Fibroblast of skin of left biceps (primary cell): Measurements from ENCODE around the gene ADAM12.
A peak's percentile ranks its signal among the peaks of the same experiment; 100 is the strongest.

Experiments used
- DNase-seq, 2 experiments: peaks; one replicate each; pipeline ENCODE4 v3.0.0-alpha.2; 2013; ENCODE audit warnings: low read depth in 2 of 2

The ADAM12 gene

DNA sequence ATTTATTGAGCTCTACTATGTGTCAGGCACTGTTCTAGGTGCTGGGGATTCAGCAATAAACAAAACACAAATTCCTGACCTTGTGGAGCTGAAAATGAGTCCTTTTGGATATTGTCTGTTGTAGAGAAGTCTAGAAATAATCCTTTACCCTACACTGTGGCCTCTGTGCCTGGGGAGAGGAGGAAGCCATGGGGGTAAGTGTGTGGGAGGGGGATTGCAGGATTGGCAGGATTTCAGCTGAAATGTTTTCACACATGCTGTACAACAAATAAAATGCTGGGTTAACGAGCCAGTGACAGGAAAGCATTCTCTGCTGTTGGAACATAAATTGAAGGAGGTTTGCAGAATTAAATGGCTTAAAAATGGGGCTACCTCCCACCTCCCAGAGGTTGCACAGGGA lies 302.5 kb downstream of the ADAM12 start:
- no peak for DNase-seq

- DNase-seq, result no peak
These were observed 303.9 kb downstream of the ADAM12 start for GRCh38 chr10:126084369-126084768.

- DNase-seq, result no peak
These were observed 305.3 kb downstream of the ADAM12 start for GRCh38 chr10:126083009-126083408.

DNA sequence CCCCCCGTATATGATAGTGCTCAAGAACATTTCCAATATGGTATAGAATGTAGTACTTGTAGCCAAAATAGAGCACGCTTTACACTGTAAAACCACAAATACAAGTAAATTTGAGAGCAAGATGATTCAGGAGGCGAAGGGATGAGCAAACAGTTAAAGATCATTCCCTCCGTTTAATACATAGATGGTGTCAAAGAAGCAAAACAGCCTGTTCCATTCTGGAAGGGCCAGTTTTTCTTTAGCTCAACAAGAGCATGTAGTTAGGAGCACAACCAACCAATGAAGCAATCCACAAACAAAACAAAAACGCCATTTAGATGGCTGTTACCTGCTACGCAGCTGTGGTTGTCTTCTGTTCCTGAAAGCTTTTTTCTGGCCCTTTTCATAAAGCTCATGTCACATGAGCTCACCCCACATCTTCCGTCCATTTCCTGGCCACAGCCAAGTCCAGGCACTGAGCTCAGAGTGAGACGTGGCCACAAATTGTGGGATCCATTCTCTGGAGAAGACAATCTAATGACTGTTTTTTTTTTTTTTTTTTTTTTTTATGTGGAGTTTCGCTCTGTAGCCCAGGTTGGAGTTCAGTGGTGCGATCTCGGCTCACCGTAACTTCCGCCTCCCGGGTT lies 306.3 kb downstream of the ADAM12 start:
- DNase-seq, result no peak

GRCh38 chr10:126080879-126081411 lies 307.3 kb downstream of the ADAM12 start:
- peak; percentile 69 to 71 for DNase-seq

DNA sequence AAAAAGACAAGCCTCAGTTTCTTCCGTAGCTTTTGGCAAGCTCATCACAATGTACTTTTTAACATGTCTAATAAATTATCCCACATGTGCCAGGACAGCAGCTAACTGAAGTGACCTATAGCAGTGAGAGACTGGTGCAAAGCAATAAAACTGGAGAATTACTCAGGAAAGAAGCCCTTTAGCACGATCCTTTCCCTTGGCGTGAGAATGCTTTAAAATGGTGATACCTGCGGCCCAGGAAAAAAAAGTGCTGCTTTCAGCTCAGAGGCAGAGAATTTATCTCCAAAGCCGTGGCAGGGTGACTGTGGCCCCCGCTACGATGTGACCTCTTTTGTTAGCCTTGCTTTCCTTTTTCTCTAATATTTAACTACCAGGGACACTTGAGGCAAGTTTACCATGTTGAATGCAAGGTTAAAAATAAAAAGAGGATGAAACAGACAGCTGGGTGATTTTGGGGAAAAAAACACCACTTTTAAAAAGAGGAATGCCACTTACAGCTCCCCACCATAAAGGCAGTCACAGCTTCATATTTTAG lies 307.9 kb downstream of the ADAM12 start:
- no peak for DNase-seq

DNA sequence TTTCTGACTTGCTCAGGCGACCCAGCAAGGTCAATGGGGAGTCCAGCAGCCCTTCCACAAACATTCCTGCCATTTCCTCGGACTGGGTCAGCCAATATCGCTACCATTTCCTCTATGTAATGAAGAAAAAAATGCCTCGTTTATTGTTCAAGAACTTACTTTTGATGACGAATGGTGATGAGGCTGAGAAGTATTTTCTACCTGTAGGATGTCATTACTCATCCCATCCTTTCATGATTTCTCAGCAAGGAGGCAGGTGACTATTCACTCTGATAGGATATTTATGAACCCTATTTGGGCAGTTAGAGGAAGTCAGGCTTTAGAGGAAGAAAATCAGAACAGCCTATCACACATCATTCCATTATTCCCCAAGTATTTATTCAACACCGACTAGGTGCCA lies 313.3 kb downstream of the ADAM12 start:
- DNase-seq, result no peak

DNA sequence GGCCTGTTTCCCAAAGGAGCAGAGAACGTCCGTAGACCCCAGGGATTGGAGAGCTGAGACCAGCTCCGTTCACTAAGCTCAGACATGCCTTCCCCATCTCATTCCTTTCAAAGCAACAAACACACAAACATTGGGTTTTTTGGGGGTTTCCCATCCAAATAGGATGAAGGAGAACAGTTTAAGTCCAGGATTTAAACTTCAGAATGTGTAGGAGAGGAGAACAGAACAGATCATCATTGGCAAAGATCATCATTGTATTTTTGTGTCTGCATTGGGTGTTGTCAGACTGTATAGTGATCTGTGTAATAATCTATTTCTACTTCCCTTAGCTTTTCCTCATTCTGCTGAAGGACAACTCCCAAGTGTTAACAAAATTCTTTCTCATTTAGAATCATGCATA lies 314.0 kb downstream of the ADAM12 start:
- no peak for DNase-seq

DNA sequence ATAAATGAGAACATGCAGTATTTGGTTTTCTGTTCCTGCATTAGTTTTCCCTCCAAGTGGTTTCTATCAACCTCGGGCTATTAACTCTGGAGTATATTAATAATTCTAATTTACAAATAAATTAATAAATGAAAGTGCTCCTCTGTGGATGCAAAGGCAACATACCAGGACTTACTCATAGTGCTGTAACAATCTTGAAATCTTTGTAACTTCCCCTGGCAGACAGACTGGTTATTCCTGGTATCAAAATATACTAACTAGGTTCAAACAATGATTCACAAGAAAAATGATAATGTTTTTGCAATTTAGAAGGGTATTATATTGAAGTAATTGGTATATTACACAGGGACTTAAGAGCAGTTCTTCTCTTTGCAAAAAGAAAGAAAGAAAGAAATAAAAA lies 314.7 kb downstream of the ADAM12 start:
- DNase-seq, result no peak

DNA sequence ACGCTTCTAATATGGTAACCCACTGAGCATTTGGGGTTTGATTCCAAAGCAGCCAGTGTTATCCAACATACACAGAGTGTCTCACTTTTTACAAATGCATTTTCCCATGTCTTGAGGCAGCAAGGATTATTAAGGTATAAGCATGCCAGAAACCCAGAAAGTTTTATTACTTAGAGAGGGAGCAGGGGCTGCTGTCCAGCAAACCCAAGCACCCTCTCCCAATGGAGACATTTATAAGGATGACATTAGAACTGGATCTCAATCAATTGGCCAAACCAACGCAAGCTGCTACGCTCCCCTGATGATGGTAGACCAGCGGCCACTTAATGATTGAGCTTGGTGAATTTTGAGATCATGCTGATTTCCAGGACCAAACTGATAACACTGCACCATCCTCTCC lies 315.7 kb downstream of the ADAM12 start:
- DNase-seq, result no peak

DNA sequence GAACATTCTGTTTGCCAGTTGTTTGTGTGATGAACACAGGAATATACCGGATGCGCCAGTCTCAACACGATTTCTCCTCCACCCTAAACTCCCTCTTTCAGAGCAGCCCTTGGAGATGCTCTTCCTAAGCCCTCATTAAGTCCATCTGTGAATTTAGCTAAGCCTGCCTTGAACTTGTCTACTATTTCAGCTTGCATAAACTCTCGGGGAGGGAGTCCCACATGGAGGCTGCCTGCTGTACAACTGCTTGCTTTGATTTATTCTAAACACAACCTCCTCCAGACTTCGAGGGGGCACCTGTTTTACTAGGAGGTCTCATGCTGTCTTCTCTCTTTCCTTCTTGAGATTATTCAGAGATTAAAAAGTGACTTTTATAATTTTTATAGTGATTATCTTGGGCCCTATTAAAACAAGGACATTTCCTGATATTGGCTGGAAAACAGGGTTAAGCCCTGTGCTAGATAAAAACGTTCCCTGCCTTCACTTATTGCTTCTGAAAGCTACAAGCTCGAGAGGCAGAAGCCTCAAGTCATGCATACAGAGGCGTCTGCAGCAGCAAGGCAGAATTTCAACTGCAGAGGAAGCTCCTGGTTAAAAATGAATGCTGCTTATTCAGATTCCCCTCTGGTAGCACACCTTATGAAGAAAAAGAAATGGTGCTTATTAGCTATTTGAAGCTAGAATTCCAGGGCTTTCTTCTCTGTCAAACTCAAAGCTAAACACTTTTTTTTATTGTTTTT lies 317.6 kb downstream of the ADAM12 start:
- no peak for DNase-seq

GRCh38 chr10:126068322-126068721 lies 320.0 kb downstream of the ADAM12 start:
- no peak for DNase-seq

DNA sequence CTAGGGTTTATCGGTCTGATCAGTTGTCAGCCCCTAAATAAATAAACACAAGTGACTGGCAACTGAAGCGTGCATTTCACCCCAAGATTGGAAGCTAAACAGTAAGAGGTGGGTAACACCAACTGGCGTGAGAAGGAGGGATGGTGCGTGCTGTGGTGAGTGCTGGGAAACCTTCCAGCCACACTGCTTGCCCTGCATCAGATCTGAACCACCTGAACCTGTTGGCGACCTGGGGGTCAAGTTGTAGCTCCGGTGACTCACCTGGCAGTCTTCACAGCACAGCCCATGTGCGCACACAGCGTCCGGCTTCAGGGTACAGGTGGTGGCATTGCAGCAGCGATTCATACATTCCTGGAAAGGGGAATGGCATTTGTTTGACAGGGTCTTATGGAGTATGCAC lies 321.8 kb downstream of the ADAM12 start:
- DNase-seq, result no peak

DNA sequence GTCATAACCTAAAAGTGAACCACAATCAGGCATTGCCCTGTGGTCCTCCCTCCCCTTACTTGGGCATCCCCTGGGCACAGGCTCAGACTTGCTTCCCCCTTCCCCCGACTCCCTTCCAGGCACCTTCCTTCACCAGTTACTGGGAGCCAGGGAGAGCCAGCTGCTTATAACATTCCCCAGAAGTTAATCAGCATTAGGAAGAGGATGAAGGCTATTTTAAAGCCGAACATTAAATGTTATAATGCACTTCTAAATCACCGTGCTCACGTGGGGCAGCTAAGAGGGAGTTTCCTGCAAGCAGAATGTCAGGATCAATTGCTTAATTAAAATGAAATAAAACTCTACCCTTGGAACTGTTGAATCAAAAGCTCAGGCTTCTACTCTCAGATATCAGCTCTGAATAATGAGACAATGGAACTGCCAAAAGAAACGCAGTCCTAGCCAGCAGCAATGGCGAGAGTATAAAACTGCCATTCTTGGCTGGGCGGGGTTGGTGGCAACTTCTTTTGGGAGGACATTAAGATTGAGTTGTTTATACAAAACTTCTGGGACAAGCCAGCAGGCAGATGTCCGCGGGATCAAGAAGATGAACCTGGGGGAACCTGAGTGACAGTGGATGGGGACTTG lies 322.4 kb downstream of the ADAM12 start:
- no peak for DNase-seq

DNA sequence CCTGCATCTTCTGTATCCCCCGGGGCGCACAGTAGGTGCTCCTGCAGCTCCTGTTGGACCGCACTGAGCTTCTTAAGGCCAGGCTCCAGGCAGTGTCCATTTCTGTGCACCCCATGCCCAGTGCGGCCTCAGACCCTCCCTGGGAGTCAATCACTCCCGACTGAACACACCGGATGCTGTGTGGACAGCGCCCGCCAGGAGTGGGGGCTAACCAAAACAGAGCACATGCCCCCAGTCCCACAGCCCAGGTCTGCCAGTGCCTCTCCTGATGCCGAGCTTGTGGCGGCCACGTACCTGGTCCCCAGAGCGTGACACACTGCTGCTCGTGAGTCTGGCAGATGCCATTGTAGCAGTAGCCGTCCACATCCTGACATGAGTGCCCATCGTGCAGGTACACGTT lies 323.8 kb downstream of the ADAM12 start:
- DNase-seq, result no peak

DNA sequence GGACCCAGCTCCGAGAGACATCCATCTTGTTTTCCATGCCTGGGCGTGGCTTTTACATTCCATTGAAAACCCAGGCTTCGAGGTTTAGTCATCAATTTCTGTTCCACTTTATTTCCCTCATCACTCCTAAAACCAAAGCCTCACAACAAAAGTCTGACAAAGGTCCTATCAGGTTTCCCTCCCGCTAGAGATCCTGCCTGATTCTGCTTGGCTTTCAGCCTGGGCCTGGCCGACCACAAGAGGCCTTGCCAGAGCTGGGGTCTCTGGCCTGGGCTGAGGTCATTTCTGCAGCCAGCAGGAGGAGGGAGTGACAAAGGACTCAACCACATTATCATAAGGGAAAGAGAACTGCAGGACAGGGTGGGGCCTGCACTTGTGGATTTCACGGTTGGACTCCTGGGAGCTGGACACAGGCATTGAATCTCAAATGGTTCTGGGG lies 324.9 kb downstream of the ADAM12 start:
- peak; percentile 55 for DNase-seq

DNA sequence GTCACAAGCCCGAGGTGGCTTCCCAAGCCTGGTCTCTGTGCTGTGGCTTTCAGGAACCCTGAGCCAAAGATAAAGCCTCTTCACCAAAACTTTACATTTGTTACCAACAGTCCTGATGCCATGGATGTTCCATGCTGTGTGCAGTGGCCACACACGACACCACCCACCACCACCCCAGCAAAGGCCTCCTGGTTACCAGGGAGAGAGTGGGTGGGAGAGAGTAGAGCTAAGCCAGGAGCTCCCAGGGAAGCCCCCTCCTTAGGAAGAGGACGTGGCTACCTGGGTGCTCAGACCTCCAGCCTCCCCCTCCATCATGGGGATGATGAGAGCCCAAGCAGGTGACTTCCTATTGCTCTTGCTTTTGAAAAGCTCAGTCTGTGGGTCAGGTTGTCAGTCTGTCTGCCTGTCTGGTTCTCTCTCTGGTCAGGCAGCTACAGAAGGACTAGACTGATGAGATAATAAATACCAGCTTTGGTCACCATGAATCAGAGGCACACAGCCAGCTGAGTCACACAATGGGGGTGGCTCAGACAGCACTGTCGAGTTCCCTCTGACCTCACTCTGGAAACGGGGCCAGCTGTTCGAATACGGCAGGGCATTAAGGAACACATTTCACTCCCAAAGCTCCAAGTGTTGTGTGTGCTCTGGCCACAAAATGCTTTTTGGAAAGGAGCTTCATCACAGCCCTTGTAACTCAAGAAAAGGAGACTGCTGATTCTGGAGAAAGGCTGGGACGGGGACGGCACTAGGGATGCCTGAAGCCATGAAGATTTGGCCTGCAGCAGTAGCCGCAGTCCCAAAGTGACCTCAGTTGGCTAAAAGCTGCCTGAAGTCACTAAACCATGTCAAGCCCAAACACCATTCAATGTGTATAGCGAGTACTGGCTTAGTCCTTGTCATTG lies 325.9 kb downstream of the ADAM12 start:
- peak; percentile 94 to 95 for DNase-seq

DNA sequence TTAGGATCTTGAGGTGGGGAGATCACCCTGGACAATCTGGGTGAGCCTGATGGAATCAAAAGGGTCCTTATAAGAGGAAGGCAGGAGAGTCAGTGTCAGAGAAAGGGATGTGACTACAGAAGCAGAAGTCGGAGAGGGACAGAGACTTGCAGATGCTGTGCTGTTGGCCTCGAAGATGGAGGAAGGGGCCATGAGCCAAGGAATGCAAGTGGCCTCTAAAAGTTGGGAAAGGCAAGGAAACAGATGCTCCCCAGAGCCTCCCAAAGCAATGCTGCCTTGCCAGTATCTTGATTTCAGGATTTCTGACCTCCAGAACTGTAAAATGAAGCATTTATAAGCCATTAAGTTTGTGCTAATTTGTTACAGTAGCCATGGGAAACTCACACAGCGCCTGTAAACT lies 326.8 kb downstream of the ADAM12 start:
- no peak for DNase-seq

DNA sequence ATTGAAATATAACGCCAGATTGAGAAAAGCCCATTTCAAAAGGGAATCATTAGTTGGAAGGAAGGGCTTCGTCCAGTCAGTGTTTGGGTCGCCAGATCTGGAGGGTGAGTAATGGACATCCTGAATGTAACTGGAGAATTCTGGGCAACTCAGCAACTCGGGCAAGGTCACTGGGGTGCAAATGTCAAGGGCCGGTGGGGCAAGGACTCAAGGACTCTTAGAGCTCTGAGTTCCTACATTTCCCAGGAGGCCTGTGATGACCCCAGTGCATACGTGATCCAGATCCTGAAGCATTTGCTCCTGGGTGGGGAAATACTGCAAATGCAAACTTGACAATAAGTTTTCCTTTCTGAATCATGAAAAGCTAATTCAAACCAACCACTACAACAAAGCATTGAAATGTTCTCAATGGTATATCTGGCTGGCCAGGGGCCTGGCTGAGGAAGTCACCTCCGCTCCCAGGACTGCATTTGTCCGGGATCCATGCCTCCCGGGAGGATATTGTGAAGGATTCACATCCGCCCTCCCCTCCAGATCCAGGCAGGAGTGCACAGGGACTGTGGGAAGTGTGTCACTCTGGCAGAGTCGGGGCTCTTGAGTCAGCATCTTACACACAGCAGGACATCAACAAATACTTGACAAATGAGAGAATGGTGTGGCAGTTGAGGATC lies 327.9 kb downstream of the ADAM12 start:
- peak; percentile 24 to 26 for DNase-seq

- peak; percentile 36 to 51 for DNase-seq
These were observed 329.0 kb downstream of the ADAM12 start for GRCh38 chr10:126059076-126059826.
